ENCODE measurements around the gene DCTN1. TPM values are rescaled to one million over a fixed set of nuclear protein-coding genes. Genes with fewer than 3 reads are reported as not detected.

Gene DCTN1
- total and polyA plus RNA-seq, 3 experiments from 2014 or later, result 90.2 to 114 (median 113) TPM

DNA sequence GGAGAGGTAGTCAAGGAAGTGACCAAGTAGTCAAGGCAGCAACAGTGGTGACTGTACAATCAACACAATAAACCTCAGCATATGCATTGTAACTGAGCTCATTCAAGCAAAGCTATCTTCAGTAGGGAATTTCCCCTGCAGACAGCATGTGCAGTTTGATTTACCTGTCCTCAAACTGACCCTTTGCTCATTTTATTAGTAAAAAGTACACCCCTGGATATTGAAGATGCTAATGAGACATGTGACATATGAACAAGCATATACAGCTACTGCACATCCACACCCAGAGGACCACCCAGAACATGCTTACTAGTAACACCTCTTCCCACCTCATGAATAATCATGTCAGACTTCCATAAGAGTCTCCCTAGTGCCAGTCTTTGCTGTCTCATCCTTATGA, 25.9 kb upstream of the DCTN1 start:
- peaks cover 21 to 35% of the 10 kb centered on the region in 2 donors for H3K27me3 Mint-ChIP-seq
- no peaks in the 10 kb centered on the region for H3K9me3 Mint-ChIP-seq
- H3K27ac Mint-ChIP-seq, result no peak overlapping the region
- no peaks in the 10 kb centered on the region for H3K36me3 Mint-ChIP-seq
- Histone ChIP-seq H3K27me3 (ENCODE audit: insufficient read depth, low read length, poor library complexity, severe bottlenecking) (peaks cover 3% of the 10 kb centered on the region), H3K9me3 (ENCODE audit: low read length) (no peaks in the 10 kb centered on the region), H3K4me1 (ENCODE audit: insufficient read depth, low read length) (no peaks in the 10 kb centered on the region), H3K4me3 (ENCODE audit: low read length) (no peak overlapping the region), H3K36me3 (ENCODE audit: insufficient read depth, low read length) (no peaks in the 10 kb centered on the region), H3K27ac (ENCODE audit: low read depth, low read length) (no peak overlapping the region)
- DNase-seq, result no peak
- no peaks in the 10 kb centered on the region for H3K4me1 Mint-ChIP-seq
- H3K4me3 Mint-ChIP-seq, result no peak overlapping the region
- POLR2A ChIA-PET, result no interaction called here
- CTCF ChIA-PET, result no interaction called here

DNA sequence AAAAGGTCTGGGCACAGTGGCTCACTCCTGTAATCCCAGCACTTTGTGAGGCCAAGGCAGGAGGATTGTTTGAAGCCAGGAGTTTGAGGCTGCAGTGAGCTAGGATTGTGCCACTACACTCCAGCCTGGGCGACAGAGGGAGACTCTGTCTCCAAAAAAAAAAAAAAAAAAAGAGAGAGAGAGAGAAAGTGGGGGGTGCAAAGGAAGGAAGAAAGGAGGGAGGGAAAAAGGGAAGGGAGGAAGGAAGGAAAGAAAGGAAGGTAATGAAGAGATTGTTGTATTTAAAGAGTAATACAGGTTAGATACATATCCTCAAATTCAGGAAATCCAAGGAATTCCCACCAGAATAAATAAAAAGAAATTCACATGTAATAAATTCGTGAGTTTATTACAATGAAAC, 21.8 kb upstream of the DCTN1 start:
- no peaks in the 10 kb centered on the region for H3K27me3 ChIP-seq (ENCODE audit: insufficient read depth, low read length, poor library complexity, severe bottlenecking)
- Mint-ChIP-seq H3K4me1 (peaks cover 0 to 7% (median 0%) of the 10 kb centered on the region in 3 donors), H3K4me3 (no peak overlapping the region), H3K36me3 (no peaks in the 10 kb centered on the region), H3K27me3 (peaks cover 16% of the 10 kb centered on the region in 2 donors), H3K27ac (no peak overlapping the region), H3K9me3 (no peaks in the 10 kb centered on the region)
- no peak overlapping the region for H3K27ac ChIP-seq (ENCODE audit: low read depth, low read length)
- ChIA-PET CTCF (interaction anchor here (0.9 to 1.4 kb wide), 4 partner anchors 11 to 52 kb away, joined by 3 to 8 read pairs (median 4); no protein-coding TSS in a partner anchor), POLR2A (no interaction called here)
- no peaks in the 10 kb centered on the region for H3K4me1 ChIP-seq (ENCODE audit: insufficient read depth, low read length)
- H3K36me3 ChIP-seq (ENCODE audit: insufficient read depth, low read length), result no peaks in the 10 kb centered on the region
- no peak for DNase-seq
- H3K4me3 ChIP-seq (ENCODE audit: low read length), result no peak overlapping the region
- H3K9me3 ChIP-seq (ENCODE audit: low read length), result no peaks in the 10 kb centered on the region

DNA sequence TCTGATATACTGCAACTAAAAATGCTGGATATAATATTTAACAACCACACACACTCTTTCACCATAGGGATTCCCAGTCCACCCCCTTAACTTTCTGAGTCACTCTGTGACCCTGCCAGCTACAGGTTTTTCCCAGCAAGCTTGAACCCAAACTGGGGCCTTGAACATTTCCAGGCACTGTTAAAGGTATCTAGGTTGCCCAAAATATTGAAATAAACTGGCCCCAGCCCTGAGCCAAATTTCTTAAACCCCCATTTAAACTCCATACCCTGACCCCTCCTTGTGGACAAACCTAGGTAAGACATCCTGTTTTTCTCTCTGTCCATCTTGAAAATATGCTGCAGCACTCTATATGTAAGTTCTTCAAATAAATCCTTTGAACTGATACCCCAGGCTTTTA, 19.7 kb upstream of the DCTN1 start:
- Histone ChIP-seq H3K27ac (ENCODE audit: low read depth, low read length) (no peak overlapping the region), H3K4me3 (ENCODE audit: low read length) (no peak overlapping the region), H3K9me3 (ENCODE audit: low read length) (no peaks in the 10 kb centered on the region), H3K4me1 (ENCODE audit: insufficient read depth, low read length) (no peaks in the 10 kb centered on the region), H3K36me3 (ENCODE audit: insufficient read depth, low read length) (no peaks in the 10 kb centered on the region), H3K27me3 (ENCODE audit: insufficient read depth, low read length, poor library complexity, severe bottlenecking) (no peaks in the 10 kb centered on the region)
- H3K36me3 Mint-ChIP-seq, result no peaks in the 10 kb centered on the region
- ChIA-PET POLR2A (no interaction called here), CTCF (interaction anchor here (0.6 kb wide), 1 partner anchor 150 kb away, joined by 4 read pairs; no protein-coding TSS in a partner anchor)
- H3K4me3 Mint-ChIP-seq, result no peak overlapping the region
- H3K9me3 Mint-ChIP-seq, result no peaks in the 10 kb centered on the region
- peaks cover 17 to 20% of the 10 kb centered on the region in 2 donors for H3K27me3 Mint-ChIP-seq
- peak in 1 of 5 donors; percentile 21 for DNase-seq
- H3K4me1 Mint-ChIP-seq, result peaks cover 0 to 7% (median 0%) of the 10 kb centered on the region in 3 donors
- no peak overlapping the region for H3K27ac Mint-ChIP-seq

DNA sequence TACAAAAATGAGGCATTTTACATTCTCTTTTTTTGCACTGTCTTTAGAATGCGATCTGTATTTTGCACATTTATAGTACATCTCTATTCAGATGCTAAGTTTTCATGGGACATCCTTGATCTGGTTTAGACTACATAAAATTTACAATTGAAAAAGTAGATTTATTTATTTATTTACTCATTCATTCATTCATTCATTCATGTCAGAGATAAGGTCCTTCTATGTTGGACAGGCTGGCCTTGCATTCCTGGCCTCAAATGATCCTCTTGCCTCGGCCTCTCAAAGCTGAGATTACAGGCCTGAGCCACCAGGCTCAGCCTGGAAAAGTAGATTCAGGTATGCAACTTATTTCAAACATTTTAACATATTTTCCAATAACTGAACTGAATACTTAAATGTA, 16.0 kb upstream of the DCTN1 start:
- CTCF ChIA-PET, result no interaction called here
- peaks cover 4 to 8% (median 7%) of the 10 kb centered on the region in 3 donors for H3K4me1 Mint-ChIP-seq
- Histone ChIP-seq H3K4me3 (ENCODE audit: low read length) (no peak overlapping the region), H3K36me3 (ENCODE audit: insufficient read depth, low read length) (no peaks in the 10 kb centered on the region), H3K27me3 (ENCODE audit: insufficient read depth, low read length, poor library complexity, severe bottlenecking) (no peaks in the 10 kb centered on the region), H3K4me1 (ENCODE audit: insufficient read depth, low read length) (peaks cover 6% of the 10 kb centered on the region), H3K9me3 (ENCODE audit: low read length) (no peaks in the 10 kb centered on the region), H3K27ac (ENCODE audit: low read depth, low read length) (no peak overlapping the region)
- no peak for DNase-seq
- no peak overlapping the region for H3K4me3 Mint-ChIP-seq
- POLR2A ChIA-PET, result no interaction called here
- peaks cover 0 to 5% (median 0%) of the 10 kb centered on the region in 3 donors for H3K36me3 Mint-ChIP-seq
- no peaks in the 10 kb centered on the region for H3K9me3 Mint-ChIP-seq
- H3K27me3 Mint-ChIP-seq, result peaks cover 9 to 14% of the 10 kb centered on the region in 2 donors
- H3K27ac Mint-ChIP-seq, result no peak overlapping the region

DNA sequence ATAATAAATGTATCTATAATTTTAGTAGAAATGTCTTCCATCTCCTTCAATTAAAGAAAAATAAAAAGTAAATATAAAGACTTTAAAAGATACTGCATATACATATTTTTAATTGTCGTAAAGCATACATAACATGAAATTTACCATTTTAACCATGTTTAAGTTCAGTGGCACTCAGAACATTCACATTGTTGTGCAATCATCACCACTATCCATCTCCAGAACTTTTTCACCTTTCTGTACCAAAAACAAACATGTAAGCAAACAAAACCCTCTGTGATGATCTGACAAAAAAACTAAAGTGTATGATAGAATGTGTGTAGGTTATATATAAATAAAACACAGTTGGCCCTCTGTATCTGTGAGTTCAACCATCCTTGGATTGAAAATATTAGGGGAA, 13.4 kb upstream of the DCTN1 start:
- peaks cover 32% of the 10 kb centered on the region for H3K4me1 ChIP-seq (ENCODE audit: insufficient read depth, low read length)
- H3K27me3 ChIP-seq (ENCODE audit: insufficient read depth, low read length, poor library complexity, severe bottlenecking), result no peaks in the 10 kb centered on the region
- no peak overlapping the region for H3K27ac ChIP-seq (ENCODE audit: low read depth, low read length)
- peaks cover 4 to 7% of the 10 kb centered on the region in 2 donors for H3K27me3 Mint-ChIP-seq
- H3K27ac Mint-ChIP-seq, result peak overlapping the region in 1 of 8 donors; percentile 81
- peaks cover 0 to 8% (median 6%) of the 10 kb centered on the region in 3 donors for H3K4me1 Mint-ChIP-seq
- H3K36me3 Mint-ChIP-seq, result peaks cover 0 to 7% (median 0%) of the 10 kb centered on the region in 3 donors
- H3K36me3 ChIP-seq (ENCODE audit: insufficient read depth, low read length), result no peaks in the 10 kb centered on the region
- no peak for DNase-seq
- H3K4me3 ChIP-seq (ENCODE audit: low read length), result no peak overlapping the region
- POLR2A ChIA-PET, result no interaction called here
- no peaks in the 10 kb centered on the region for H3K9me3 Mint-ChIP-seq
- CTCF ChIA-PET, result no interaction called here
- H3K9me3 ChIP-seq (ENCODE audit: low read length), result no peaks in the 10 kb centered on the region
- H3K4me3 Mint-ChIP-seq, result peak overlapping the region in 1 of 7 donors; percentile 29

DNA sequence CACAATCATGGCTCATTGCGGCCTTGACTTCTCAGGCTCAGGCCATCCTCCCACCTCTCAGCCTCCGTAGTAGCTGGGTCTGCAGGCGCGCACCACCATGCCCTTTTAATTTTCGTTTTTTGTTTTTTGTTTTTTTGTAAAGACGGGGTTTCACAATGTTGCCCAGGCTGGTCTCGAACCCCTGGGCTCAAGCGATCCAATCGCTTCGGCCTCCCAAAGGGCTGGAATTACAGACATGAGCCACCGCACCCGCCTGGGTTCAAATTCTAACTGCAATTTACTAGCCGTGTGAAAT, 12.3 kb upstream of the DCTN1 start:
- Mint-ChIP-seq H3K27me3 (peaks cover 4 to 7% of the 10 kb centered on the region in 2 donors), H3K36me3 (peaks cover 0 to 7% (median 0%) of the 10 kb centered on the region in 3 donors), H3K4me1 (peaks cover 0 to 8% (median 6%) of the 10 kb centered on the region in 3 donors), H3K27ac (peak overlapping the region in 2 of 8 donors; percentile 81 to 100), H3K9me3 (no peaks in the 10 kb centered on the region), H3K4me3 (peak overlapping the region in 3 of 7 donors; percentile 93 to 100 (median 95))
- Histone ChIP-seq H3K36me3 (ENCODE audit: insufficient read depth, low read length) (no peaks in the 10 kb centered on the region), H3K4me3 (ENCODE audit: low read length) (no peak overlapping the region), H3K27me3 (ENCODE audit: insufficient read depth, low read length, poor library complexity, severe bottlenecking) (no peaks in the 10 kb centered on the region), H3K9me3 (ENCODE audit: low read length) (no peaks in the 10 kb centered on the region), H3K4me1 (ENCODE audit: insufficient read depth, low read length) (peaks cover 39% of the 10 kb centered on the region), H3K27ac (ENCODE audit: low read depth, low read length) (no peak overlapping the region)
- POLR2A ChIA-PET, result interaction anchor here (0.6 to 2.0 kb wide), 6 partner anchors 80 to 655 kb away, joined by 3 to 6 read pairs (median 4); partner anchors contain the start of genes AUP1, HTRA2, MOB1A and MRPL53
- DNase-seq, result no peak
- CTCF ChIA-PET, result interaction anchor here (1.0 to 5.0 kb wide), 13 partner anchors 9 to 568 kb away, joined by 3 to 20 read pairs (median 3); partner anchors contain the start of genes C2orf81 and WDR54

DNA sequence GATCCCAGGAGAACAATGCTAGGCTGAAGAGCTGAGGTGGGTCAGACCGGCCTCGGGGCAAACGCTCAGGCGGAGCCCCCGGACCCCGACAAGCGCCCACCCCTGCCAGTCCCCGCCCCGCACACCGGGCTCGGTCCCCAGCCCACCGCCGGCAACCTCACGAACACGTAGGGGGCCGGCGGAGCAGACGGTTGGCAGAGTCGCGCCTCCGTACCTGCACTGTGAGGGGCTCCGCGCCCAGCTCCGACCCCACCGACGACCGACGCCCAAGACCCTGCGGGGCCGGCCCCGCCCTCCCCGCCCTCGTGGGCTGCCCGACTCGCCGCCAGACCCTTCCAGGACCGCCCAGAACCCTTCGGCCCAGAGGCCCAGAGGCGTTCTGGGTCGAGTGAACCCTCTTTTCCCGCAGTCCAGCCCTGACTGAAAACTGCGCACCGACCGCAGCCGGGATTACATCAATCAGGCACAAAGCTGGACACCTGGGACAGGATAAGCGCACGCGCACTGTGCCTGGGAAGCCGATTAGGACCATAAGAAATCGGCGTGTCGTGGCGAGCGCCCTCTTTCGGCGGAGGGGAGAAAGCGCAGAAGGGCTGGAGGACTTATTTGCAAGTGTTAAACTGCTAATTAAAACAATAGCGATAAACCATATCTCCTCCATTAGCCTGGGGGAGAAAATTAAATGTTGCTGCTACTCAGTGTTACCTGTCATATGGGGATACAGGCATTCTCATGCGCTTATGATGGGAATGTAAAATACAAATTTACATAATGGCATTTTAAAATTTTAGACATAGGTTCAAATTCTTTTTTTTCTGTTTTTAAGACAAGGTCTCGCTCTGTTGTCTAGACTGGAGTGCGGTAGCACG, 11.7 kb upstream of the DCTN1 start:
- H3K4me3 Mint-ChIP-seq, result peak overlapping the region in 5 of 7 donors; percentile 93 to 100 (median 97)

DNA sequence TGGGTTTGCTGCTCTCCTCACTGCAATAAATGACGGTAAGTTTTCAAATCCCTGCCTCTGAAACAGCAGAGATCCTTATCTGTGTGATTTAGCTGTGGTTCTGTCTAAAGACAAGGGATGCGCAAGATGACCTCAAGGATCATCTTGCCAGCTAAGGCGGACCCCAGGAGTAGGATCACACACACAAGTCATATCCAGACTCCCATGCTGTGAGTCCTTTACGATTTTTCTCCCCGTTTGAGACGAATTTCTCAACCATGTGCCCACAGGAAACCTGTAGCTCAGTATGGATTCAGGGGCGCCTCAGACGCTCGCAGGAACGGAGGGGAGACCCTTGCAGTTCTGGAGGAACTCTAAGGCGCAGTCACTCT, 11.1 kb upstream of the DCTN1 start:
- no peak for DNase-seq
- Histone ChIP-seq H3K9me3 (ENCODE audit: low read length) (no peaks in the 10 kb centered on the region), H3K4me3 (ENCODE audit: low read length) (peak overlapping the region; percentile 79), H3K36me3 (ENCODE audit: insufficient read depth, low read length) (no peaks in the 10 kb centered on the region), H3K4me1 (ENCODE audit: insufficient read depth, low read length) (peaks cover 39% of the 10 kb centered on the region), H3K27ac (ENCODE audit: low read depth, low read length) (peak overlapping the region; percentile 85), H3K27me3 (ENCODE audit: insufficient read depth, low read length, poor library complexity, severe bottlenecking) (no peaks in the 10 kb centered on the region)
- Mint-ChIP-seq H3K27ac (peak overlapping the region; percentile 81 to 100 (median 100)), H3K4me3 (peak overlapping the region in 5 of 7 donors; percentile 93 to 100 (median 97)), H3K36me3 (peaks cover 0 to 7% (median 0%) of the 10 kb centered on the region in 3 donors), H3K9me3 (no peaks in the 10 kb centered on the region), H3K27me3 (peaks cover 4 to 7% of the 10 kb centered on the region in 2 donors), H3K4me1 (peaks cover 0 to 8% (median 6%) of the 10 kb centered on the region in 3 donors)
- CTCF ChIA-PET, result interaction anchor here (0.9 to 5.0 kb wide), 25 partner anchors 9 to 568 kb away, joined by 3 to 20 read pairs (median 4); partner anchors contain the start of genes C2orf81, DCTN1, DOK1 and MOB1A
- POLR2A ChIA-PET, result interaction anchor here (0.6 to 2.0 kb wide), 5 partner anchors 75 to 654 kb away, joined by 3 to 7 read pairs (median 4); partner anchors contain the start of genes AUP1, HTRA2, MRPL53 and TPRKB

More for the DNA sequence above, 11.7 kb upstream of the DCTN1 start:
- Histone ChIP-seq H3K4me3 (ENCODE audit: low read length) (peak overlapping the region; percentile 79), H3K27ac (ENCODE audit: low read depth, low read length) (peak overlapping the region; percentile 85), H3K4me1 (ENCODE audit: insufficient read depth, low read length) (peaks cover 39% of the 10 kb centered on the region), H3K27me3 (ENCODE audit: insufficient read depth, low read length, poor library complexity, severe bottlenecking) (no peaks in the 10 kb centered on the region), H3K36me3 (ENCODE audit: insufficient read depth, low read length) (no peaks in the 10 kb centered on the region), H3K9me3 (ENCODE audit: low read length) (no peaks in the 10 kb centered on the region)
- ChIA-PET POLR2A (interaction anchor here (0.6 to 2.0 kb wide), 7 partner anchors 75 to 654 kb away, joined by 3 to 7 read pairs (median 4); partner anchors contain the start of genes AUP1, HTRA2, MOB1A and MRPL53), CTCF (interaction anchor here (0.9 to 5.0 kb wide), 27 partner anchors 9 to 569 kb away, joined by 3 to 20 read pairs (median 4); partner anchors contain the start of genes C2orf81, DCTN1, DOK1 and MOB1A)
- H3K4me1 Mint-ChIP-seq, result peaks cover 0 to 8% (median 6%) of the 10 kb centered on the region in 3 donors
- no peaks in the 10 kb centered on the region for H3K9me3 Mint-ChIP-seq
- peaks cover 4 to 7% of the 10 kb centered on the region in 2 donors for H3K27me3 Mint-ChIP-seq
- H3K27ac Mint-ChIP-seq, result peak overlapping the region; percentile 81 to 100 (median 100)
- H3K36me3 Mint-ChIP-seq, result peaks cover 0 to 7% (median 0%) of the 10 kb centered on the region in 3 donors
- DNase-seq, result peak; percentile 91 to 96 (median 93)
